ENCODE results near the gene EPHA4. TPM values are rescaled to one million over a fixed set of nuclear protein-coding genes. Genes with fewer than 3 reads are reported as not detected.
A peak's percentile ranks its signal among the peaks of the same experiment; 100 is the strongest.

EPHA4 gene
- 9.9 and 20.2 TPM in 2 replicates for total RNA-seq (2014; rRNA removed; shearing (Covaris generic))

GRCh38 chr2:221572219-221572820 is at the start of gene EPHA4:
TSS of gene EPHA4 (minus strand) at chr2:221572304. CDS start at chr2:221572248, 56 bp downstream.
- Histone ChIP-seq H3K4me3 (ENCODE audit: insufficient read depth, low read depth, low read length) (peak within 1 kb of the TSS; percentile 67), H3K27me3 (ENCODE audit: control insufficient read depth, insufficient read depth, low read length) (peaks cover 37% of the 10 kb centered on the region), H3K36me3 (replicated peaks; ENCODE audit: control insufficient read depth, insufficient read depth, low read length) (no peaks in the 10 kb centered on the region)
- peak; percentile 96 for DNase-seq

- no peaks in the 10 kb centered on the region for H3K36me3 ChIP-seq (replicated peaks; ENCODE audit: control insufficient read depth, insufficient read depth, low read length)
- H3K27me3 ChIP-seq (ENCODE audit: control insufficient read depth, insufficient read depth, low read length): no peaks in the 10 kb centered on the region
- H3K4me3 ChIP-seq (ENCODE audit: insufficient read depth, low read depth, low read length): no peak overlapping the region
- no peak for DNase-seq
Observed at GRCh38 chr2:221618007-221618406, 45.9 kb upstream of the EPHA4 start.

- DNase-seq: no peak
- Histone ChIP-seq H3K36me3 (replicated peaks; ENCODE audit: control insufficient read depth, insufficient read depth, low read length) (no peaks in the 10 kb centered on the region), H3K4me3 (ENCODE audit: insufficient read depth, low read depth, low read length) (no peak overlapping the region), H3K27me3 (ENCODE audit: control insufficient read depth, insufficient read depth, low read length) (no peaks in the 10 kb centered on the region)
Observed at GRCh38 chr2:221616561-221616960, 44.5 kb upstream of the EPHA4 start.

- H3K4me3 ChIP-seq (ENCODE audit: insufficient read depth, low read depth, low read length): no peak overlapping the region
- no peak for DNase-seq
- H3K36me3 ChIP-seq (replicated peaks; ENCODE audit: control insufficient read depth, insufficient read depth, low read length): no peaks in the 10 kb centered on the region
- H3K27me3 ChIP-seq (ENCODE audit: control insufficient read depth, insufficient read depth, low read length): no peaks in the 10 kb centered on the region
Observed at GRCh38 chr2:221614274-221614673, 42.2 kb upstream of the EPHA4 start.

GRCh38 chr2:221612800-221613199 is 40.7 kb upstream of the EPHA4 start:
- H3K36me3 ChIP-seq (replicated peaks; ENCODE audit: control insufficient read depth, insufficient read depth, low read length): no peaks in the 10 kb centered on the region
- no peak for DNase-seq
- no peaks in the 10 kb centered on the region for H3K27me3 ChIP-seq (ENCODE audit: control insufficient read depth, insufficient read depth, low read length)
- no peak overlapping the region for H3K4me3 ChIP-seq (ENCODE audit: insufficient read depth, low read depth, low read length)

GRCh38 chr2:221612161-221612560 is 40.1 kb upstream of the EPHA4 start:
- no peak for DNase-seq
- Histone ChIP-seq H3K27me3 (ENCODE audit: control insufficient read depth, insufficient read depth, low read length) (no peaks in the 10 kb centered on the region), H3K4me3 (ENCODE audit: insufficient read depth, low read depth, low read length) (no peak overlapping the region), H3K36me3 (replicated peaks; ENCODE audit: control insufficient read depth, insufficient read depth, low read length) (no peaks in the 10 kb centered on the region)

- no peak for DNase-seq
- H3K4me3 ChIP-seq (ENCODE audit: insufficient read depth, low read depth, low read length): no peak overlapping the region
- no peaks in the 10 kb centered on the region for H3K27me3 ChIP-seq (ENCODE audit: control insufficient read depth, insufficient read depth, low read length)
- H3K36me3 ChIP-seq (replicated peaks; ENCODE audit: control insufficient read depth, insufficient read depth, low read length): no peaks in the 10 kb centered on the region
Observed at GRCh38 chr2:221610675-221611074, 38.6 kb upstream of the EPHA4 start.

GRCh38 chr2:221610255-221610654 is 38.2 kb upstream of the EPHA4 start:
- Histone ChIP-seq H3K4me3 (ENCODE audit: insufficient read depth, low read depth, low read length) (no peak overlapping the region), H3K27me3 (ENCODE audit: control insufficient read depth, insufficient read depth, low read length) (no peaks in the 10 kb centered on the region), H3K36me3 (replicated peaks; ENCODE audit: control insufficient read depth, insufficient read depth, low read length) (no peaks in the 10 kb centered on the region)
- DNase-seq: no peak

GRCh38 chr2:221608442-221608841 is 36.3 kb upstream of the EPHA4 start:
- Histone ChIP-seq H3K27me3 (ENCODE audit: control insufficient read depth, insufficient read depth, low read length) (no peaks in the 10 kb centered on the region), H3K4me3 (ENCODE audit: insufficient read depth, low read depth, low read length) (no peak overlapping the region), H3K36me3 (replicated peaks; ENCODE audit: control insufficient read depth, insufficient read depth, low read length) (no peaks in the 10 kb centered on the region)
- DNase-seq: no peak

- Histone ChIP-seq H3K27me3 (ENCODE audit: control insufficient read depth, insufficient read depth, low read length) (no peaks in the 10 kb centered on the region), H3K4me3 (ENCODE audit: insufficient read depth, low read depth, low read length) (no peak overlapping the region), H3K36me3 (replicated peaks; ENCODE audit: control insufficient read depth, insufficient read depth, low read length) (no peaks in the 10 kb centered on the region)
- DNase-seq: peak; percentile 38
Observed at GRCh38 chr2:221606424-221606823, 34.3 kb upstream of the EPHA4 start.

- Histone ChIP-seq H3K36me3 (replicated peaks; ENCODE audit: control insufficient read depth, insufficient read depth, low read length) (no peaks in the 10 kb centered on the region), H3K27me3 (ENCODE audit: control insufficient read depth, insufficient read depth, low read length) (no peaks in the 10 kb centered on the region), H3K4me3 (ENCODE audit: insufficient read depth, low read depth, low read length) (no peak overlapping the region)
- no peak for DNase-seq
Observed at GRCh38 chr2:221605751-221606240, 33.7 kb upstream of the EPHA4 start.

- H3K36me3 ChIP-seq (replicated peaks; ENCODE audit: control insufficient read depth, insufficient read depth, low read length): no peaks in the 10 kb centered on the region
- DNase-seq: no peak
- no peak overlapping the region for H3K4me3 ChIP-seq (ENCODE audit: insufficient read depth, low read depth, low read length)
- H3K27me3 ChIP-seq (ENCODE audit: control insufficient read depth, insufficient read depth, low read length): no peaks in the 10 kb centered on the region
Observed at GRCh38 chr2:221602938-221603337, 30.8 kb upstream of the EPHA4 start.

GRCh38 chr2:221601376-221601775 is 29.3 kb upstream of the EPHA4 start:
- DNase-seq: no peak
- H3K36me3 ChIP-seq (replicated peaks; ENCODE audit: control insufficient read depth, insufficient read depth, low read length): no peaks in the 10 kb centered on the region
- H3K27me3 ChIP-seq (ENCODE audit: control insufficient read depth, insufficient read depth, low read length): no peaks in the 10 kb centered on the region
- H3K4me3 ChIP-seq (ENCODE audit: insufficient read depth, low read depth, low read length): no peak overlapping the region

GRCh38 chr2:221600388-221600787 is 28.3 kb upstream of the EPHA4 start:
- no peak for DNase-seq
- H3K4me3 ChIP-seq (ENCODE audit: insufficient read depth, low read depth, low read length): no peak overlapping the region
- no peaks in the 10 kb centered on the region for H3K36me3 ChIP-seq (replicated peaks; ENCODE audit: control insufficient read depth, insufficient read depth, low read length)
- H3K27me3 ChIP-seq (ENCODE audit: control insufficient read depth, insufficient read depth, low read length): no peaks in the 10 kb centered on the region

GRCh38 chr2:221596192-221596591 is 24.1 kb upstream of the EPHA4 start:
- no peak for DNase-seq
- Histone ChIP-seq H3K27me3 (ENCODE audit: control insufficient read depth, insufficient read depth, low read length) (no peaks in the 10 kb centered on the region), H3K36me3 (replicated peaks; ENCODE audit: control insufficient read depth, insufficient read depth, low read length) (no peaks in the 10 kb centered on the region), H3K4me3 (ENCODE audit: insufficient read depth, low read depth, low read length) (no peak overlapping the region)
